IPS-NIHi11 (cell line): Measurements from ENCODE around the gene FGD4.

ENCODE experiments used
- DNase-seq: peaks from one replicate; pipeline ENCODE4 v3.0.0; 2012; ENCODE audit warnings: mixed read lengths, low spot score

FGD4 gene

DNA sequence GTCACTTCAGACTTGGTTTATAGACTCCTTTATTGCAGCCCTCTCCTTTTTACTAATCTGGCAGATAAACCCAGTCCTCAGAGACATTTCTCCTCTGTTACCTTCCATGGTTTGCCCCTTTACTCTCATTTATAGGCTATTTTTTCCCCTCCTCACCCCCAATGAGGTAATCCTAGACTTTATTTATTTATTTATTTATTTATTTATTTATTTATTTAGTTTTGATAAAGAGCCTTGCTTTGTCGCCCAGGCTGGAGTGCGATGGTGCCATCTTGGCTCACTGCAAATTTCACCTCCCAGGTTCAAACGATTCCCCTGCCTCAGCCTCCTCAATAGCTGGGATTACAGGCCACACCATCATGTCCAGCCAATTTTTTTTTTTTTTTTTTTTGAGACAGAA lies 8.4 kb downstream of the FGD4 start:
- no peak for DNase-seq

DNA sequence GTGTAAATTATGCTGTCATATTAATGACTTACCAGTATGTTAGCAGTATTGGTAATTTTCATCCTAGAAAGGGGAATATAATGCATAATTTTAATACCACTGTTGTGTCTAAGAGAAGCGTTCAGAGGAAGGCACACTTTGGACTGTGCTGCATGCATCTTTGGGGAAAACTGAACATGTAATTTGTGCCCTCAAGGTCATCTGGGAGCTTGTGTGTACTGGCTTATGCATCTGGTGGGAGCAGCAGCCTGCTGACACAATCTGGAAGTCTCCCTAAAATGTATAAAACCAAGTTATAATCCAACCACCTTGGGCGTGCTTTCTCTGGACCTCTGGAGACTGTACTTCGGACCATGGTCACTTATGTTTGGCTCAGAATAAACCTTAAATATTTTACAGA lies 14.1 kb downstream of the FGD4 start:
- no peak for DNase-seq

DNA sequence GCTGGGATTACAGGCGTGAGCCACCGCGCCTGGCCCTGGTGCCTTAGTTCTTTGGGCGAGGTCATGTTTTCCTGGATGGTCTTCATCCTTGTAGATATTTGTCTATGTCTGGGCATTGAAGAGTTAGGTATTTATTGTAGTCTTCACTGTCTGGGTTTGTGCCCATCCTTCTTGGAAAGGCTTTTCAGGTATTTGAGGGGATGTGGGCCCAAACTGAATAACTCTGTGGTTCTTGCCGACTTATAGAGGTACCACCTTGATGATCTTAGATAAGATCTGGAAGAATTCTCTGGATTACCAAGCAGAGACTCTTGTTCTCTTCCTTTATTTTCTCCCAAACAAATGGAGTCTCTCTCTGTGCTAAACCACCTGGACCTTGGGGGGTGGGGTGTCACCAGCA lies 18.9 kb downstream of the FGD4 start:
- DNase-seq, result no peak

DNA sequence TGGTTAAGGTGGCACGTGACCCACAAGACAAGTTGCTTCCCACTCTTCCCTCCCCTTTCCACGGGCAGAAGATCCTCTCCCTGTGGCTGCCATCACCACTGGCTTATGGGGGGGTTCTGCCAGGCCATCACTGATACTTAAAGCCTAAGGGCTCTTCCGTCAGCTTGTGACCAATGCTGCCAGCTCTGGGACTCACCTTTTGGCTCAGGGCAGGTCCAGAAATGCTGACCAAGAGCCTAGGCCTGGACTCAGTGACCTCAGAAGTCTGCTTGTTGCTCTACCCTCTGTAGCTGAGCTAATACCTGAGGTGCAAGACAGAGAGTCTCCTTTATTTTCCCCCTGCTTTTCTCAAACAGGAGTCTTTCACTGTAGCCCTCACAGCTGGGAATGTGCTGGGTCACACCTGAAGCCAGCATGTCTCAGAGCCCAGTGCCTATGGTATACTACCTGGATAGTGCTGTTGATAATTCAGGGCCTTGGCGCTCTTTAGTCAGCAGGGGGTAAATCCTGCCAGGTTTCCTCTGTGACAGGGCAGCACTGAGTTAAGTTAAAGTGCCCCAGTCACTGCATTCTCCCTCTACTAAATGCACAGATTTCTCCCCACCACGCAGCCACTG lies 19.7 kb downstream of the FGD4 start:
- DNase-seq, result no peak

- no peak for DNase-seq
Measured at GRCh38 chr12:32419520-32419960, 20.2 kb downstream of the FGD4 start.

DNA sequence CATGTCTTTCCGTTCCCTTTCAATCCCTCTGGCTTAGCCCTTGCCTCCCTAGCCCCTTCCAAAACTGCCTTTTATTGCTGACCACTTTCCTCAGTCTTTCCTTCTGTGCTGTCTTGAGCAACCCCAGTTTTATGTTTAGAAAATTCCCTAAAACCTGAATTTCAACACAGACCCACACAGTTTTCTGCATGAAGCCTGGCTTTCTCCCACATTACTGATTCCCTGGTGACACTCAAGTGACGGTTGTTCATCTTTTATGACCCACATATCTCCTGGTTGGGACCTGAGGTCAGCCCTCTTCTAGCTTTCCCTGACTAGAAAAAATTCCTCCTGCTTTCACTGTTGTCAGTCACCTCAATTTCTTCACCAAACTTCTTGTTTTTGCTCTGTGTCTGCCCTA lies 21.0 kb downstream of the FGD4 start:
- DNase-seq, result no peak

DNA sequence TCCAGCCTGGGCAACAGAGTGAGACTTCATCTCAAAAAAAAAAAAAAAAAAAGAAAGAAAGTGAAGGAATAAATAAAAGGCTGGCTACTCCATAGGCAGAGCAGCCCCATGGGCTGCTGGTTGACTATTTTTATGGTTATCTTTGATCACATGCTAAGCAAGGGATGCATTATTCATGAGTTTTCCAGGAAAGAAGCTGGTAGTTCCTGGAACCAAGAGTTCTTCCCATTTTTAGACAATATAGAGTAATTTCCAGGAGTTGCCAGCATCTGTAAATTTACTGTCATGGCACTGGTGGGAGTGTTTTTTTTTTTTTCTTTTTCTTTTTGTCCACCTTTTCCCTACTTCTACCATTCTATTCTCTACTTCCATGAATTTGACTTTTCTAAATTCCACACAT lies 24.2 kb downstream of the FGD4 start:
- no peak for DNase-seq

GRCh38 chr12:32431025-32431424 lies 31.7 kb downstream of the FGD4 start:
- no peak for DNase-seq

GRCh38 chr12:32435921-32436705 lies 36.8 kb downstream of the FGD4 start:
- no peak for DNase-seq

- peak; percentile 49 for DNase-seq
Measured at GRCh38 chr12:32437095-32437515, 37.7 kb downstream of the FGD4 start.

GRCh38 chr12:32440120-32440865 lies 40.9 kb downstream of the FGD4 start:
- DNase-seq, result no peak

- no peak for DNase-seq
Measured at GRCh38 chr12:32443491-32443890, 44.1 kb downstream of the FGD4 start.

- peak; percentile 27 for DNase-seq
Measured at GRCh38 chr12:32444895-32445294, 45.5 kb downstream of the FGD4 start.

- no peak for DNase-seq
Measured at GRCh38 chr12:32445356-32445755, 46.0 kb downstream of the FGD4 start.

GRCh38 chr12:32446316-32447119 lies 47.2 kb downstream of the FGD4 start:
- no peak for DNase-seq

GRCh38 chr12:32448586-32448985 lies 49.2 kb downstream of the FGD4 start:
- DNase-seq, result no peak

GRCh38 chr12:32450363-32450762 lies 51.0 kb downstream of the FGD4 start:
- DNase-seq, result no peak

- no peak for DNase-seq
Measured at GRCh38 chr12:32450768-32451167, 51.4 kb downstream of the FGD4 start.

DNA sequence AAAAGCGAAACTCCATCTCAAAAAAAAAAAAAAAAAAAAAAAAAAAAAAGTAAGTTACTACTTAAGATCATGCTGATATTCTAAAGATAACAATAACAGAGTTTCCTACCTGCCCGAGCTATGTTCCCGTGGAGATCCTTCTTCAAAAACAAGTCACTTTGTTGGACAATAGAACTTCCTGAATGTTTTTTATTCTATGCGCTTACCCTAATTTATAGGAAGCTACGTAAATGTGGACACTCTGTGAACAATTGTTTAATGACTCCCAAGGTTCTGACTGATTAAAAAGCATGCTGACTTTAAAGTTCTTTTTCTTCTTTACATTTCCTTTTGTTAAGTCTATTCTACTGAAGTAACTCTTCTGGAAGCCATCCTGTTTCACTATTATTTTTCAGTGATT lies 52.5 kb downstream of the FGD4 start:
- DNase-seq, result no peak

DNA sequence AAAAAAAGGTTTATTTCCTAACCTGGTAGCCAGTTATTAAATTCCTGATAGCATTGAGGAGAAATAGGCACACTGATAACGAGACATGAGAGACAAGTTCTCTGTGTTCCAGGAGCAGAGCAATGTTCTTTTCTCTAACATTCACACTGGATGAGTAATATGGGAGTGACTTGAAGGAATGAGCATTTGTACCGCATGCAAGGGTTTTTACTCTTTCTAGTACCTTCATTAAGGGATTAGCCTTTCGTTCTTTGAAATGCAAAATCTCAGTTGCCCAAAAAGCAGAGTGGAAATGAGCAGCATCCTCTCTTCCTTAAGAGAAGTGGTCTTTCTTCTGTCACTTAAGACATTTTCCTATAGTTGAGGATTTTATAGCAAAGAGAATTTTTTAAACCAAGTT lies 54.7 kb downstream of the FGD4 start:
- DNase-seq, result peak; percentile 52

DNA sequence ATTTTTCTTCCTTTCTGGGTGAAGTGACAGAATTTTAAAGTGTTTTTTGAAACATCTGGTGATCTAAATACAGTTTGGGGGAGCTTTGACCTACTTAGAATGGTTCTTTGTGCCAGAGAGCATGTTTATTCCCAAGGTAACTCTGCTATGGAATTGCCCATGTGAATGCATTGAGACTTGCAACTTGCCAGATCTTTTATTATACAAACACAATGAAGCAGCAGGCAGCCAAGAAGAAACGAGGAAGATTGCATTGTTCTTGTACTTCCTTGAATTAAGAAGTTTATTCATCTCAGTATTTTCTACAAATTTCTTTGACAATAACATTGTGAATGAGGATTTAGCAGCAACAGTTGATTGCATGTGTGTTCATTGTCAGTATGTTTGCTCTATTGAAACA lies 55.5 kb downstream of the FGD4 start:
- peak; percentile 74 for DNase-seq

- peak; percentile 45 for DNase-seq
Measured at GRCh38 chr12:32455607-32456071, 56.3 kb downstream of the FGD4 start.
